Adipocyte (in vitro differentiated cells): ENCODE results near the gene OTUB1.

Experiments used
- DNase-seq: peaks from one replicate; pipeline ENCODE4 v3.0.0-alpha.2; 2015; ENCODE audit warnings: low read depth
- H3K27me3 ChIP-seq: replicated peaks from 2 replicates; pipeline ENCODE4 v1.7.0; 2013; ENCODE audit warnings: mild to moderate bottlenecking, low read length, moderate library complexity; ENCODE audit not compliant: control insufficient read depth, insufficient read depth
- H3K36me3 ChIP-seq: 2 replicates; pipeline ENCODE4 v1.7.0; 2013; ENCODE audit warnings: low read length, mild to moderate bottlenecking, moderate library complexity; ENCODE audit not compliant: control insufficient read depth, insufficient read depth, severe bottlenecking
- H3K4me1 ChIP-seq: 2 replicates; pipeline ENCODE4 v1.7.0; 2013; ENCODE audit warnings: mild to moderate bottlenecking, low read length, moderate library complexity; ENCODE audit not compliant: control insufficient read depth, insufficient read depth
- H3K4me3 ChIP-seq: 2 replicates; pipeline ENCODE4 v1.7.0; 2013; ENCODE audit warnings: mild to moderate bottlenecking, low read length, moderate library complexity
- H3K9ac ChIP-seq: 2 replicates; pipeline ENCODE4 v1.7.0; 2013; ENCODE audit warnings: mild to moderate bottlenecking, low read length, moderate library complexity
- H3K9me3 ChIP-seq: 2 replicates; pipeline ENCODE4 v1.7.0; 2013; ENCODE audit warnings: mild to moderate bottlenecking, low read length, moderate library complexity; ENCODE audit not compliant: control insufficient read depth

The OTUB1 gene

GRCh38 chr11:63985812-63986155 lies 454 bp upstream of the OTUB1 start:
- Histone ChIP-seq H3K27me3 (no peaks in the 10 kb centered on the region), H3K4me3 (peak overlapping the region; percentile 94), H3K4me1 (peaks cover 17% of the 10 kb centered on the region), H3K9ac (peak overlapping the region; percentile 96), H3K36me3 (peaks cover 14% of the 10 kb centered on the region), H3K9me3 (no peaks in the 10 kb centered on the region)
- DNase-seq: peak; percentile 55

DNA sequence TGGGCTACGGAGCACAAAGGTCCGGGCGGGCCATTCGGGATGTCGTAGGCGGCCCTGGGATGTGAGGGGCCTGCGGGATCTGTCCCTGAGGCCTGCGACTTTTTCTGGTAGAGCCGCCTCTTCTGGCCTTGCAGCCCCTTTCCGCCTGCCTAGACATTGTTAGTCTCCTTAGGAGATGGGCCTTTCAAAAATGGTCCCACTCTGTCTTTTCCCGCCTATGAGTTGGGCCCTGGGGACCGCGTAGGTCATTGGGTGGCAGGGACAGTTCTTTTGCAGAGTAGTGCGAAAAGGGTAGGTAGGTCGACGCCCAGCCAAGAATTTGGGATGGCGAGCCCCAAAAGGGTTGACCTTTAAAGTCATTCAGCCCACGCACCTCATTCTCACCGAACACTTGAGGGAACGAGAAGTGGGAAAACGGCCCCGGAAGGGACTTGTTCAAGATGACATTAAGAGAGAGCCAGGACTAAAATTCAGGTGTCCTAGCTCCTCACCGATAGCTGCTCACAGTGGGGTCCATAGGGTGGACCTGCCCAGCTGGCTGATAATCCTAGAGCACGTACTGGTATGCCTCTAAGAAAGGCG lies 785 bp downstream of the OTUB1 start:
- H3K4me1 ChIP-seq: peaks cover 17% of the 10 kb centered on the region
- DNase-seq: no peak
- H3K9me3 ChIP-seq: no peaks in the 10 kb centered on the region
- peak overlapping the region; percentile 94 for H3K4me3 ChIP-seq
- no peaks in the 10 kb centered on the region for H3K27me3 ChIP-seq
- H3K36me3 ChIP-seq: peaks cover 24% of the 10 kb centered on the region
- peak overlapping the region; percentile 96 for H3K9ac ChIP-seq

DNA sequence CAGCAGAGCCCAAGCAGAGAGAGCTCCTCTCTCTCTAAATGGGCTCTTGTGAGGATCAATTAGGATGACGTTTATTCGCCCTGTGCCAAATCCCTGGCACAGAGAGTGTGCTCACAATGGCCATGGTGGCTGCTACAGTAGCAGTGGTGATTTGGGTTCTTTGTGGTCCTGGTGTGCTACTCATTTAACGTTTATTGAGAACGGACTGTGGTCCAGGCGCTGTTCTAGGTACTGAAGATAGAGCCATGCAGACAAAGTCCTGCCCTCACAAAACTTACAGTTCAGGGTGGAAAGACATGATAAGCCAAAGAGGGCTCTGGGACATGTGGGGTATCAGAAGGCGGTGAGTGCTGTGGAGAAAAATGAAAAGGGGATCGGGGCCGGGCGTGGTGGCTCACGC lies 5.3 kb downstream of the OTUB1 start:
- Histone ChIP-seq H3K27me3 (no peaks in the 10 kb centered on the region), H3K36me3 (peaks cover 46% of the 10 kb centered on the region), H3K9ac (no peak overlapping the region), H3K4me1 (peaks cover 11% of the 10 kb centered on the region), H3K9me3 (no peaks in the 10 kb centered on the region), H3K4me3 (no peak overlapping the region)
- DNase-seq: no peak

DNA sequence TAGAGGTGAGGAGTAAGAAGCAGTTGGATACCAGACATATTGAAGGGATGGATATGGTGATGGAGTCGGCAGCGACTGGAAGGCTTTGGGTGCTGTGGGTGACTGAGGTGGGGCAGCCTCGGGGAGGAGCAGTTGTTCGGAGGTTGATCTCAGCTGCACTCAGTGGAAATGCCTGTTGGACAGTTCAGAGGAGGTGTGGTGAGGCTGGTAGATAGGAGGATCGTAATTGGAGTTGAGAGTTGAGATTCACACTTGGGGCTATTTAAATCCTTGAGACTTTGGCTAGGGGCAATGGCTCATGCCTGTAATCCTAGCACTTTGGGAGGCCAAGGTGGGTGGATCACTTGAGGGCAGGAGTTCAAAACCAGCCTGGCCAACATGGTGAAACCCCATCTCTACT lies 6.9 kb downstream of the OTUB1 start:
- Histone ChIP-seq H3K9me3 (no peaks in the 10 kb centered on the region), H3K36me3 (peaks cover 60% of the 10 kb centered on the region), H3K27me3 (no peaks in the 10 kb centered on the region), H3K4me1 (no peaks in the 10 kb centered on the region), H3K4me3 (no peak overlapping the region), H3K9ac (no peak overlapping the region)
- DNase-seq: no peak

- DNase-seq: no peak
- Histone ChIP-seq H3K9me3 (no peaks in the 10 kb centered on the region), H3K36me3 (peaks cover 56% of the 10 kb centered on the region)
Measured at GRCh38 chr11:63993993-63994392, 7.8 kb downstream of the OTUB1 start.

GRCh38 chr11:63996512-63996911 lies 10.3 kb downstream of the OTUB1 start:
- Histone ChIP-seq H3K9ac (no peak overlapping the region), H3K4me1 (peaks cover 3% of the 10 kb centered on the region), H3K27me3 (peaks cover 6% of the 10 kb centered on the region), H3K36me3 (peaks cover 41% of the 10 kb centered on the region), H3K9me3 (no peaks in the 10 kb centered on the region), H3K4me3 (no peak overlapping the region)
- no peak for DNase-seq

More at GRCh38 chr11:63993993-63994392, 7.8 kb downstream of the OTUB1 start:
- no peaks in the 10 kb centered on the region for H3K4me1 ChIP-seq
- no peak overlapping the region for H3K4me3 ChIP-seq
- no peaks in the 10 kb centered on the region for H3K27me3 ChIP-seq
- no peak overlapping the region for H3K9ac ChIP-seq

DNA sequence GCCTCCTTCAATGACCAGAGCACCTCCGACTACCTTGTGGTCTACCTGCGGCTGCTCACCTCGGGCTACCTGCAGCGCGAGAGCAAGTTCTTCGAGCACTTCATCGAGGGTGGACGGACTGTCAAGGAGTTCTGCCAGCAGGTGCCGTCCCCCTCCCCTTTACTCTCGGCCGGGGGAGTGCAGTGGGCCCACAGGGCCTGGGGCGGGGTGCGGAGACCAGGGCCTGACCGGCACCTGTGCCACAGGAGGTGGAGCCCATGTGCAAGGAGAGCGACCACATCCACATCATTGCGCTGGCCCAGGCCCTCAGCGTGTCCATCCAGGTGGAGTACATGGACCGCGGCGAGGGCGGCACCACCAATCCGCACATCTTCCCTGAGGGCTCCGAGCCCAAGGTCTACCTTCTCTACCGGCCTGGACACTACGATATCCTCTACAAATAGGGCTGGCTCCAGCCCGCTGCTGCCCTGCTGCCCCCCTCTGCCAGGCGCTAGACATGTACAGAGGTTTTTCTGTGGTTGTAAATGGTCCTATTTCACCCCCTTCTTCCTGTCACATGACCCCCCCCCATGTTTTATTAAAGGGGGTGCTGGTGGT lies 11.0 kb downstream of the OTUB1 start:
- H3K27me3 ChIP-seq: peaks cover 7% of the 10 kb centered on the region
- no peak for DNase-seq
- no peak overlapping the region for H3K9ac ChIP-seq
- peaks cover 39% of the 10 kb centered on the region for H3K36me3 ChIP-seq
- H3K4me1 ChIP-seq: peaks cover 3% of the 10 kb centered on the region
- H3K9me3 ChIP-seq: no peaks in the 10 kb centered on the region
- H3K4me3 ChIP-seq: no peak overlapping the region

- Histone ChIP-seq H3K4me3 (no peak overlapping the region), H3K4me1 (peaks cover 3% of the 10 kb centered on the region), H3K36me3 (peaks cover 39% of the 10 kb centered on the region), H3K9me3 (no peaks in the 10 kb centered on the region), H3K27me3 (peaks cover 7% of the 10 kb centered on the region), H3K9ac (no peak overlapping the region)
- DNase-seq: no peak
Measured at GRCh38 chr11:63997801-63998337, 11.6 kb downstream of the OTUB1 start.

DNA sequence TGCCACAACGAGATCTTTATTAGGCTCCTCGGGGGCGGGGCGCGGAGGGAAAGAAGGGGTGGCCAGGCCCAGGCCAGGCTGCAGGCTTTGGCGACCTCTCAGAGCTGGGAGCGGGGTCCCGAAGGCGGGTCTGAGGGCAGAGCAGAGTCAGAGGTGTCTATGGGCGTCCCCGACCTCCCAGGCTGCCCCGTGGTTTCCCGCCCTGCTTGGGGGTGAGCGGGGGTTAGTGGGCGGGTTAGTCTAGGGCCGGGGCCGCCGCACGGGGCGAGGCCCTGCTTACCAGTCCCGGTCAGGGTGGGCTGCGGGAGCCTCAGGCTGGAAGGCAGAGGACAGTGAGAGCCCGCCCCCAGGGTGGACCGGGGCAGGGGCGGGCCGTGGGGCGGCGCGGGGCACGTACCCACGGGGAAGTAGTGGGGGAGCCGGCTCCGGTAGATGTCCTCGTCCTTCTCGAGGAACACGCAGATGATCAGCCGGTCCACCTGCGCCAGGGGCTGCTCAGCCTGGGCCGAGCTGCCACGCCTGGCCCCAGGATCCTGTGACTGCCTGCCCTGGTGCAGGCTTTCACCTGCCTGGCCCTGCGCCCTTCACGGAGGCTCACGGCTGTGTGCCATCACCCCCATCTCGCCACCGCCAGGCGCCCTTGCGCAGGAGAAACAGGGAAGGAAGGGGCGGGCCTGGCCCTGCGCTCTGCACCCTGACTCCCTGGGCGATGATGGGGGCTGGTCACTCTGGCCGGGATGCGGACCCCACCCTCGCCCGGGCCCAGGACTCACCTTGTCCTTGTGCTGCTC lies 12.5 kb downstream of the OTUB1 start:
- H3K4me3 ChIP-seq: no peak overlapping the region
- H3K4me1 ChIP-seq: peaks cover 3% of the 10 kb centered on the region
- no peak overlapping the region for H3K9ac ChIP-seq
- peaks cover 7% of the 10 kb centered on the region for H3K27me3 ChIP-seq
- no peaks in the 10 kb centered on the region for H3K9me3 ChIP-seq
- no peak for DNase-seq
- peaks cover 36% of the 10 kb centered on the region for H3K36me3 ChIP-seq

DNA sequence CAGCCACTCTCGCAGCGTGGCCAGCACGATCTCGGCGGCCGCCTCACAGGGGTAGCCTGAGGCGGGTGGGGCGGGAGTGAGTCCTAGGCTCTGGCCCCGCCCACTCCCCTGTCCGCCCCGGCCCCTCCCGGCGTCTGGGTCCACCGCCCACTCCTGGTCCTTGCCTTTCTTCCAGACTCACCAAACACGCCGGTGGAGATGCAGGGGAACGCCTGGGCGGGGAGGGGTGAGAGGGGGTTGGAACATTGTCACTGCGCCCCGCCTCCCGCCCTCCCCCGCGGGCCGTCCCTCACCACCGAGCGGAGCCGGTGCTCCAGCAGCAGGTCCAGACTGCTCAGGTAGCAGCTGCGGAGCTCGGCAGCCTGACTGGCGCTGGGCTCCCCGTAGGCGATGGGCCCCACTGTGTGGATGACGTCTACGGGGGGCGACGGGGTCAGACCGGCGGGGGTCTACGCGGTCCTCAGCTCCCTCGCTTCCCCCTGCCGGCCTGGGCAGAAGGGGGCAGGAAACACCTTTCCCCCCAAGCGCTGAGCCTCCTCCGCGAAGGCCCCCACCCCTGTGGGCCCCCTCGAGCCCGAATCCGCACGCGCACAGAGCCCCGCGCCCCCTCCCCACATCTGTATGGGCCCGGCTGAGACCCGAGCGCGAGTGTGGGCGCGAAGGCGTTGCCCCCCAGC lies 13.2 kb downstream of the OTUB1 start:
- no peak overlapping the region for H3K4me3 ChIP-seq
- no peaks in the 10 kb centered on the region for H3K9me3 ChIP-seq
- DNase-seq: peak; percentile 22
- peaks cover 3% of the 10 kb centered on the region for H3K4me1 ChIP-seq
- H3K36me3 ChIP-seq: peaks cover 33% of the 10 kb centered on the region
- no peak overlapping the region for H3K9ac ChIP-seq
- peaks cover 7% of the 10 kb centered on the region for H3K27me3 ChIP-seq
